Upper lobe of left lung (tissue), 6 donors: ENCODE results near the gene PDGFA. TPM values are rescaled to one million over a fixed set of nuclear protein-coding genes. Genes with fewer than 3 reads are reported as not detected.

ENCODE experiments used
- ATAC-seq, 2 donors: fragments of 200-7000 bp; cut with Tn5 transposase; one replicate each; pipeline ENCODE4 v1.9.1; 2022; ENCODE audit warnings: mild to moderate bottlenecking in 2 of 2, moderate library complexity in 2 of 2; ENCODE audit not compliant: low FRiP score in 2 of 2
- DNase-seq, 2 donors: peaks; one replicate each; pipeline ENCODE4 v3.0.0-alpha.2; 2019 to 2020
- H3K27ac ChIP-seq, 4 donors: fragments of 200-600 bp; sonication (generic); one replicate each; pipeline ENCODE4 v1.5.1; 2016 to 2019
- H3K27me3 ChIP-seq, 4 donors: fragments of 200-600 bp; sonication (generic); one replicate each; pipeline ENCODE4 v1.5.1; 2017 to 2019
- H3K36me3 ChIP-seq, 4 donors: fragments of 200-600 bp; sonication (generic); one replicate each; pipeline ENCODE4 v1.5.1; 2016 to 2019
- H3K4me1 ChIP-seq, 4 donors: fragments of 200-600 bp; sonication (generic); one replicate each; pipeline ENCODE4 v1.5.1; 2018 to 2019
- H3K4me3 ChIP-seq, 4 donors: fragments of 200-600 bp; sonication (generic); one replicate each; pipeline ENCODE4 v1.5.1; 2017 to 2019; ENCODE audit warnings: mild to moderate bottlenecking in 2 of 4, moderate library complexity in 1 of 4
- H3K9me3 ChIP-seq, 4 donors: fragments of 200-600 bp; sonication (generic); one replicate each; pipeline ENCODE4 v1.5.1; 2018 to 2019
- CTCF ChIP-seq, 6 experiments: fragments of 450-650 bp in 4 of 6; fragments of 200-600 bp in 2 of 6; sonication (generic) in 2 of 6; IDR thresholded peaks; one replicate each; pipeline ENCODE4 v1.5.1; 2016 to 2019; ENCODE audit warnings: antibody characterized with exemption in 6 of 6
- EP300 ChIP-seq, 4 donors: sonication (generic); formaldehyde crosslinking; IDR thresholded peaks; one replicate each; pipeline ENCODE4 v1.5.1; 2017; ENCODE audit warnings: antibody characterized with exemption in 4 of 4, control low read depth in 2 of 4
- POLR2A ChIP-seq, 4 donors: fragments of 450-650 bp; IDR thresholded peaks; one replicate each; pipeline ENCODE4 v1.5.1; 2016 to 2017; ENCODE audit warnings: antibody characterized with exemption in 4 of 4, mild to moderate bottlenecking in 2 of 4
- POLR2AphosphoS5 ChIP-seq, 2 donors: sonication (generic); formaldehyde crosslinking; IDR thresholded peaks; one replicate each; pipeline ENCODE4 v1.5.1; 2017; ENCODE audit warnings: antibody characterized with exemption in 2 of 2
- WGBS, 2 donors: methylation state at CpG; one replicate each; pipeline ENCODE4 v1.1.5; 2017 to 2018; 5-methylcytosine and 5-hydroxymethylcytosine counted together
- total RNA-seq, 6 donors: library from RNA; depleted of rRNA in 4 of 6; stranded (reverse); fragments of >200 nt in 4 of 6; gene quantifications; one replicate each; pipeline versions ENCODE4 v1.1.0 to v1.2.1, GENCODE V29; 2016 to 2021
- donor health status: DM: no; HTN: no; CAD: no; lungs with moderate emphysema.
- donor health status: DM: no; HTN: yes; CAD: no; lungs with severe emphysema.

Gene PDGFA
- total RNA-seq, 6 donors from 2014 or later: 23.0 to 73.3 (median 44.6) TPM

- no peak for TF ChIP-seq EP300 (IDR thresholded peaks at IDR 0.05)
- no peak for TF ChIP-seq CTCF (IDR thresholded peaks at IDR 0.05)
- TF ChIP-seq POLR2A (IDR thresholded peaks at IDR 0.05): no peak
- TF ChIP-seq POLR2AphosphoS5 (IDR thresholded peaks at IDR 0.05): no peak
- 85 to 88% methylated on average over 24 to 28 of the region's 28 CpGs for WGBS, 2 donors
- peak in 1 of 2 donors; percentile 71 for DNase-seq
- Histone ChIP-seq H3K4me1 (peaks cover 14 to 21% (median 17%) of the 10 kb centered on the region in 4 donors), H3K4me3 (no peak overlapping the region), H3K27me3 (no peaks in the 10 kb centered on the region), H3K27ac (no peak overlapping the region), H3K9me3 (peaks cover 0 to 4% (median 0%) of the 10 kb centered on the region in 4 donors), H3K36me3 (no peaks in the 10 kb centered on the region)
- no peak for ATAC-seq
These were observed 22.6 kb upstream of the PDGFA start for GRCh38 chr7:542131-542712.

GRCh38 chr7:541661-542060 lies 22.0 kb upstream of the PDGFA start:
- peaks cover 14 to 21% (median 17%) of the 10 kb centered on the region in 4 donors for H3K4me1 ChIP-seq
- ATAC-seq: no peak
- DNase-seq: peak in 1 of 2 donors; percentile 60
- H3K36me3 ChIP-seq: no peaks in the 10 kb centered on the region
- no peak for TF ChIP-seq CTCF (IDR thresholded peaks at IDR 0.05)
- no peak for TF ChIP-seq POLR2AphosphoS5 (IDR thresholded peaks at IDR 0.05)
- no peak for TF ChIP-seq EP300 (IDR thresholded peaks at IDR 0.05)
- no peak for TF ChIP-seq POLR2A (IDR thresholded peaks at IDR 0.05)
- WGBS, 2 donors: 93 to 96% methylated on average over 17 of the region's 17 CpGs
- H3K4me3 ChIP-seq: no peak overlapping the region
- no peaks in the 10 kb centered on the region for H3K27me3 ChIP-seq
- H3K27ac ChIP-seq: no peak overlapping the region
- peaks cover 0 to 4% (median 0%) of the 10 kb centered on the region in 4 donors for H3K9me3 ChIP-seq

DNA sequence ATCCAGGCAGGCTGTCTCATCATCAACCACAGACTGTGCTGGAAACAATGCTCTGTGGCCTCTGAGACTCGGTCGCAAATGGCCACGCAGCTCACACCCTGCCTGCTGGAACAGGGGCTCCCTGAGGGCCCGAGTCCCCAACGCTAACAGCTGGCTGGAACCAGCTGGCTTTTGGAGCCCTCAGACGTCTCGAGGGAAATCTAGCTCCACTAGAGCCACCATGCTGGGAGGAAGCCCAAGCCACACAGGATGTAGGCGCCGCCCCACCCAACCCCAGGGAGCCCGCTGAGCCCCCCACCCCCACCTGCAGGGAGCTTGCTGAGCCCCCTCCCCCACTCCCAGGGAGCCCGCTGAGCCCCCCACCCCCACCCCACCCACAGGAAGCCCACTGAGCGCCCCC lies 21.4 kb upstream of the PDGFA start:
- H3K27me3 ChIP-seq: no peaks in the 10 kb centered on the region
- no peak for TF ChIP-seq EP300 (IDR thresholded peaks at IDR 0.05)
- DNase-seq (peak in 1 of 2 donors; percentile 37), ATAC-seq (no peak)
- no peaks in the 10 kb centered on the region for H3K36me3 ChIP-seq
- peaks cover 14 to 21% (median 17%) of the 10 kb centered on the region in 4 donors for H3K4me1 ChIP-seq
- no peak overlapping the region for H3K27ac ChIP-seq
- 93% methylated on average over 7 of the region's 12 CpGs; no CpG with 5 or more reads in 1 of the 2 donors for WGBS, 2 donors
- H3K4me3 ChIP-seq: no peak overlapping the region
- H3K9me3 ChIP-seq: peaks cover 0 to 4% (median 0%) of the 10 kb centered on the region in 4 donors

- no peak overlapping the region for H3K27ac ChIP-seq
- H3K9me3 ChIP-seq: peaks cover 0 to 4% (median 0%) of the 10 kb centered on the region in 4 donors
- peak in 1 of 2 donors; percentile 25 for DNase-seq
- no peak overlapping the region for H3K4me3 ChIP-seq
- no peak for TF ChIP-seq EP300 (IDR thresholded peaks at IDR 0.05)
- no peak for TF ChIP-seq CTCF (IDR thresholded peaks at IDR 0.05)
- TF ChIP-seq POLR2AphosphoS5 (IDR thresholded peaks at IDR 0.05): no peak
- TF ChIP-seq POLR2A (IDR thresholded peaks at IDR 0.05): no peak
- ATAC-seq: no peak
- no peaks in the 10 kb centered on the region for H3K36me3 ChIP-seq
- 96 to 97% methylated on average over 10 to 14 of the region's 14 CpGs for WGBS, 2 donors
- H3K27me3 ChIP-seq: no peaks in the 10 kb centered on the region
- H3K4me1 ChIP-seq: peaks cover 14 to 21% (median 17%) of the 10 kb centered on the region in 4 donors
These were observed 20.9 kb upstream of the PDGFA start for GRCh38 chr7:540579-540978.

DNA sequence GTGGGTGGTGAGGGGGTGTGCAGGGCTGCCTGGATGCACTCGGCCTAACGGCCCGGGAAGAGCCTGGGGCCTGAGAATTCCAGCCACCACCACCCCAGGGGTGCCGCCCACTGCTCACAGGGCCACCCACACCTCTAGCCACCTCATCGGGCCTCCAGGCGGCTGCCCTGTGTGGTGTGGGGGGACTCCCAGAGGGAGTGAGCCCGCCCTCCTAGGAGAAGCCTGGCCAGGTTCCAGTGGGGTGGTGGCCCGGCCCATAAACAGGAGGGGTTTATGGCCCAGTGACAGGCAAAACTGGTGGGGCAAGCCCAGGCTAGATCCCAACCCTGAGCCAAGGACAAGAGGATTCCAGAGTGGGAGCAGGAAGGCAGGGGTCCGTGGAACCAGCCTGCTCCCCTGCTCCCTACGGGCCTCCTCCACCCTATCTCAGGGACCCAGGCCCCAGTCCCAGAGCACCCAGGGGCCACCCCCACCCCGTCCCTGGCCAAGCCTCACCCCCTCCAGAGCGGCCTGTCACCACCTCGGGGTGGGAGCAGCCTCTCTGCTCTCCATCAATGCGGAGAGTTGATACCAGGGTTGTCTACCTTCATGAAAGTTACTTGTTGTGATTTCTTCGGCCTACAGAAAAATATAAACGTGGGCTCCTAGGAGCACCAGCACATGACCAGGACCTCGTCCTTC lies 20.2 kb upstream of the PDGFA start:
- peak overlapping the region; percentile 65 to 81 (median 72) for H3K27ac ChIP-seq
- H3K36me3 ChIP-seq: no peaks in the 10 kb centered on the region
- peak; percentile 50 to 82 for DNase-seq
- peaks cover 14 to 21% (median 17%) of the 10 kb centered on the region in 4 donors for H3K4me1 ChIP-seq
- WGBS, 2 donors: 68 to 74% methylated on average over 4 to 17 of the region's 17 CpGs
- no peak overlapping the region for H3K4me3 ChIP-seq
- ATAC-seq: peak in 1 of 2 donors; percentile 74
- H3K27me3 ChIP-seq: no peaks in the 10 kb centered on the region
- H3K9me3 ChIP-seq: peaks cover 0 to 4% (median 0%) of the 10 kb centered on the region in 4 donors
- TF ChIP-seq EP300 (IDR thresholded peaks at IDR 0.05): no peak
- no peak for TF ChIP-seq POLR2A (IDR thresholded peaks at IDR 0.05)
- no peak for TF ChIP-seq CTCF (IDR thresholded peaks at IDR 0.05)
- no peak for TF ChIP-seq POLR2AphosphoS5 (IDR thresholded peaks at IDR 0.05)
